Caki2 (cell line): Measurements from ENCODE around the gene CPLANE2. TPM values are rescaled to one million over a fixed set of nuclear protein-coding genes. Genes with fewer than 3 reads are reported as not detected.
A peak's percentile ranks its signal among the peaks of the same experiment; 100 is the strongest.
"Not testable (repeated sequence)": the region's sequence is repeated elsewhere in the genome, so short reads cannot be mapped to it uniquely, and the experiment has no call there.

ENCODE experiments used
- DNase-seq: peaks from one replicate; pipeline ENCODE4 v3.0.0-alpha.2; 2015; ENCODE audit warnings: low read depth
- in situ Hi-C: cut with HindIII; loops from 2 replicates; pipeline ENCODE4 v1.10.0; 2016; ENCODE audit warnings: low sequenced_read_pairs, low pct_unique_long_range_greater_than_20kb, mixed read lengths
- total RNA-seq: library from RNA; depleted of rRNA; stranded (reverse); fragments of >200 nt; shearing (Covaris generic); gene quantifications from 2 replicates; pipeline ENCODE4 v1.2.3, GENCODE V29; 2014; ENCODE audit warnings: low replicate concordance

CPLANE2 gene
- total RNA-seq, 1 experiment from 2014 or later, result 6.4 TPM

GRCh38 chr1:16204216-16204615 lies 32.8 kb downstream of the CPLANE2 start:
- in situ Hi-C loops, result no loop called here
- no peak for DNase-seq

DNA sequence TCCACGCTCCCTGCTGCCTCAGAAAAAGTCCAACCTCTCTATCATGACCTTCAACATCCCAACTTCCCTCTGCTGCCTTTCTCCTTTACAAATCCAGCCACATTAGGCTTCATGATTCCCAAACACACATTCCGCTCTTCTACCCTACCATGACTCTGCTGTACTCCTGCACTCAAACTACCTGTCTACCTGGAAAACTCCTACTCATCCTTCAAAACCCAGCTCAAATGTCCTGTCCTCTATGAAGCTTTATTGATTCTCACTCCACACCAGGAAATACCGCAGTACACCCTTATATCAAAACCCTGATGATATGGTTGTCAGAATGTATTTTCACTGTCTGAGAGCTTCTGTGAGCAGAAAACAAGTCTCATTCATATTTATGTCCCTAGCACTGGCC lies 33.4 kb downstream of the CPLANE2 start:
- in situ Hi-C loops, result no loop called here
- DNase-seq, result no peak

DNA sequence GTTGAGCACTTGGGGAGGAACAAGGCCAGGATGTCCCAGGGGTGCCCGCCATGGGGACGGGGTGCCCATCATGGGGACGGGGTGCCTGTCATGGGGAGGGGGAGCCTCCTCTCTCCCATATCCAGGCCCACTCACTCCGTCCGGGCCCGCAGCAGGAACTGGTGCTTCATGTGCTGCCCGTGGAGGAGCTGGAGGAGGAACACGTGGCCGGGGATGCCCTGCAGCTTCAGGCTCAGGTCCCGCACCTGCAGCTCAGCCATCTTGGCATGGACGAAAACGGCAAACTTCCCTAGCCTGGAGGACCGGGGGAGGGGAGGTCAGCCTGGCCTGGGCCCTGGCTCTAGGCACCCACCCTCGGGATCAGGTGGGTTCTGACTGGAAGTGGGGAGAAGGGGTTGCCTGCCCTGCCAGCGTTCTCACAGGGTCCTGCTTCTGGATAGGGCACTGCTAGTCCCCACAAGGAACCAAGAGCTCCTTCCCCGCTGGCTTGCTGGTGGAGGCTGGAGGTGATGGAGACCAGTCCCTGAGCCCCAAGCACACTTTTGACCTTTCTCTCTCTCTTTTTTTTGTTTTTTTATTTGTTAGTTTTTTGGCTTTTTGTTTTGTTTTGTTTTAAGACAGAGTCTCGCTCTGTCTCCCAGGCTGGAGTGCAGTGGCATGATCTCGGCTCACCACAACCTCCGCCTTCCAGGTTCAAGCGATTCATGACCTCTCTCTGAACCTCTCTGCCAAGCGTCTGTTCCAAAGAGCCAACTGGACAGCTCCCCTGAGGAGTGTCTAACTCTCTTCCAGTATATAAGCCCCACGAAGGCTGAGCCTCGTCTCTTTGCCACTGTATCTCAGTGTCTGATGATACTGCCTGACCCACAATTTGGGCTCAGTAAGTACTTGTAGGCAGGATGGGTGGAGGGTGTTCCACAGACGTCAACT lies 34.4 kb downstream of the CPLANE2 start:
- no peak for DNase-seq
- in situ Hi-C loops, result no loop called here

DNA sequence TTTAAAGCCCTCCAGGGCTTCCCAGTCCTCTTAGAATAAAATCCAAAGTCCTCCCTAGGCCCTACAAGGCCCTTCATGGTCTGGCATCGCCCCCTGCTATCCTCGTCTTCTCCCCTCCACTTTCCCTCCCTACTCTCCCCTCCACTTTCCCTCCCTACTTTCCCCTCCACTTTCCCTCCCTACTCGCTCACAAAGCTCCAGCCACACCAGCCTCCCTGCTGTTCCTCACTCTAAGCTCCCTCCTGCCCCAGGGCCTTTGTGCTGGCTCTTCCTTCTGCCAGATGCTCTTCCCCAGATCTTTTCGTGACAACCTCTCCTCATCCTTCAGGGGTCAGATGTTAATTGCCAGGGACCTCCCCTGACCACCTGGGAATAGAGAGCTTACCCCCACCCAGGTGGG lies 37.3 kb downstream of the CPLANE2 start:
- no peak for DNase-seq
- in situ Hi-C loops, result no loop called here

GRCh38 chr1:16199157-16199501 lies 37.9 kb downstream of the CPLANE2 start:
- no peak for DNase-seq
- in situ Hi-C loops, result no loop called here

DNA sequence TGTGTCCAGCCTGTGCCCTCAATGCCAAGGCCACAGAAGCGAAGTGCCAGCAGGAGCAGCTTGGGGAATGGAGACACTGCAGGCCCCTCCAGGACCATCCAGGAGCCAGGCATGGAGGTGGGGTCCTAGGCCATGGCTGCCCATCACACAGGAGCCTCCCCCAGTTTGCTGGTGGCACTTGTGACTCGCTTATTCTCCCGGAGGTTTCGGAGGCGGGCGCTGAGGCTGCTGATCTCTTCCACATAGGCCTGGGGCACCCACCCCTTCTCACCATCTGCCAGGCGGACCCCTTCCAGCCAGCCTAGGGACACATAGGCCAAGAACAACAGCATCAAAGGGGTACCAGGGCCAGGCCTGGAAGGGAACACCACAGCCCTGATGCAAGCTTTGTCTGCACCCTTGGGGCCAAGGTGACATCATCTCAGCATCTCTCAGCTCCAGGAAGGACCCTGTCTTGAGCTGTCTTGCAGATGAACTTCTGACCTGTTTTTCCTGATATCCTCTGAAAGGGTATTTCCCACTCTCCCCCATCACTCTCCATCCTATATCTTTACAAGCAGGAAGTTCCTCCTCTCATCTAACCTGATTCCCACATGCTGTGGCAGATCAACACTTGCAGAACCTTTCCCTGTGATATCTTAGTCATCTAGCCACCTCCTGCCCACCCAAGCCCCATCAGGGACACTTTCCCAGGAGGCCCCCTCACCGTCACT lies 38.4 kb downstream of the CPLANE2 start:
- in situ Hi-C loops, result no loop called here
- DNase-seq, result no peak

- DNase-seq, result no peak
- in situ Hi-C loops, result no loop called here
Observed at GRCh38 chr1:16196874-16197273, 40.1 kb downstream of the CPLANE2 start.

DNA sequence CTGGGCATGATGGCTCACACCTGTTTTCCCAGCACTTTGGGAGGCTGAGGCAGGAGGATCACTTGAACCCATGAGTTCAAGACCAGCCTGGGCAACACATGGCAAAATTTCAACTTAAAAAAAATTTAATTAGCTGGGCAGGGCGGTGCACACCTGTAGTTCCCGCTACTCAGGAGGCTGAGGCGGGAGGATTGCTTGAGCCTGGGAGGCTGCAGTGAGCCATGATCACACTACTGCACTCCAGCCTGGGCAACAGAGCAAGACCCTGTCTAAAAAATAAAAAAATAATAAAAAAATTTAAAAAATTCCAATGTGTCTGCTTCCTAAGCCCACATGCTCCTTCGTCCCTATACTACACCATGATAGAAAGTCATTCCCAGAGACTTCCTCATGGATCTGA lies 40.8 kb downstream of the CPLANE2 start:
- in situ Hi-C loops, DNase-seq: not testable (repeated sequence)

DNA sequence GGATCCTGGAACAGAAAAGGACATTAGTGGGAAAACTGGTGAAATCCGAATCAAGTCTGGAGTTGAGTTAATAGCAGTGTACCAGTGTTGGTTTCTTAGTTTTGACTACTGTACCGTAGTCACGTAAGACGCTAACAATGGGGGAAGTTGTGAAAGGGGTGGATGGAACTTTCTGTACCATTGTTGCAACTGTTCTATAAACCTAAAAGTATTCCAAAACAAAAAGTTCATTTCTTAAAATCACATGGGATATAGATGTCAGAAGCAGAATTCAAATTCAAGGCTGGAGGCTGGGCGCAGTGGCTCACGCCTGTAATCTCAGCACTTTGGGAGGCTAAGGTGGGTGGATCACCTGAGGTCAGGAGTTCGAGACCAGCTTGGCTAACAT lies 41.5 kb downstream of the CPLANE2 start:
- DNase-seq, result no peak
- in situ Hi-C loops, result no loop called here

- DNase-seq, result no peak
- in situ Hi-C loops, result no loop called here
Observed at GRCh38 chr1:16191916-16192546, 45.0 kb downstream of the CPLANE2 start.

- no peak for DNase-seq
Observed at GRCh38 chr1:16191309-16191708, 45.7 kb downstream of the CPLANE2 start.

DNA sequence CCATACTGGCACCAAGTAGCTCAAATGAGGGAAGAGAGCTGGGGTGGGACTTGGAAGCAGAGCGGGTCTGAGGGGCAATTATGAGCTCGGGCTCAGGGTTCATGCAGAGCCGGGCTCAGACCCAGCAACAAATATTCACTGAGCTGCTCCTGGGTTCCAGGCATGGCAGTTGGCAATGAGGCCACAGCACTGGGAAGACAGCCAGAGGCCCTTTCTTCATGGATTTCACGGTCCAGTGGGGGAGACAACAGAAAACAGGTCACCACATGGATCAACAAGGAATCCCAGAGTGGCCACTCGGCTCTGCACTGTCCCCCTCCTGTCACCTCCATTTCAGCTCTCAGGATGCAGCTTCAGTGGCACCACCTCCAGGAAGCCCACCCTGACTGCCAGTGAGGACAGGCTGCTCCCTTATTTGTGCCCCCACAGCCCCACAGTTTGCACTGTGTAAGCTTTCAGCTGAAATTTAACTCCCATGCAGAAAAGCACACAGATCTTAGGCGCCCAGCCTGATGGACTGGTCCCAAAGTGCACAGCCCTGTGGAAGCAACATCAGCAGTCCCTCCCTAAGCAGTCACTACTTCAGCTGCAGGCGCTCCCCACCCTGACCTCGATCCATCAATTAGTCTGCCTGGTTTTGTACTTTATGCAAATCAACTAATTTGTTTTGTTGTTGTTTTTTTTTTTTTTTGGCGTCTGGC lies 46.9 kb downstream of the CPLANE2 start:
- no peak for DNase-seq
- in situ Hi-C loops, result no loop called here

More at GRCh38 chr1:16191309-16191708, 45.7 kb downstream of the CPLANE2 start:
- in situ Hi-C loops, result no loop called here

GRCh38 chr1:16189003-16189402 lies 48.0 kb downstream of the CPLANE2 start:
- peak; percentile 76 for DNase-seq
- in situ Hi-C loops, result no loop called here

GRCh38 chr1:16187748-16188401 lies 49.1 kb downstream of the CPLANE2 start:
- in situ Hi-C loops, result no loop called here
- peak; percentile 83 for DNase-seq

- DNase-seq, result no peak
- in situ Hi-C loops, result no loop called here
Observed at GRCh38 chr1:16186655-16187235, 50.2 kb downstream of the CPLANE2 start.

DNA sequence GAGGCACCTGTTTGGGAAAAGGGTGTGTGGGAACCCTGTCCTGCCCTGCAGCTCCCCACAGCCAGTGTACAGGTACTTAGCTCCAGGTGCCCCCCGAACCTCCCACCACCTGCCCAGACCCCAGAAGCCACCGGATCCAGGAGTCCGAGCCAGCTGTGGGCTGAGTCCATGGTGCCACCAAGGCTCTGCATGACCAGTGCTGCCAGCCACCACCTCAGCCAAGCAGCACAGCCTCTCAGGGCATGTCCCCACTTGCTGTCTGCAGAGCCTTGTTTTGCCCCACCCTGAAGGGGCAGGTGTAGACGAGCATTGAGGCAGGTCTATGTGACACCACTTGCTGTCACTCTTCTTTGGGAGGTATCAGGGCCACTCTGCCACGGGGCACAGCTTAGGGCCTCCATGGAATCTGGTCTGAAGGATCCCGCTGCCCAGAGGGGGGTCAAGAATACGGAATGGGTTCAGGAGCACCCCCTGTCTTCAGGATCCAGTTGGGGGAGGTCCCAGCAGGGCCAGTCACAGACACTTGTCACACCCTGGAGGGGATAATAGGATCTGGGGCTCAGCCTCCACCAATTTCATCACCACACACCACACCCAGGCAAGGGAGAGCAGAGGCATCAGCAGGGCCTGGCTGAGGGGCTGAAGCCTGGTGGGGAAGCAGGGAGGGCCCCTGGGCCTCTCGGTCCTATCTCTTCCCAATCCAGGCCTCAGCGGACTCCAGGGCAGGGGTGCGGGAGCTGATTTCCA lies 52.3 kb downstream of the CPLANE2 start:
- DNase-seq, result no peak
- in situ Hi-C loops, result no loop called here
